H1 (cell line): ENCODE data around the gene CKB. TPM values are rescaled to one million over a fixed set of nuclear protein-coding genes. Genes with fewer than 3 reads are reported as not detected.

ENCODE experiments used
- CTCF ChIA-PET: fragments of 300-600 bp; sonication (Branson Sonifier 250); formaldehyde crosslinking; loops from one replicate; lab custom pipeline; 2021; ENCODE audit not compliant: partially characterized antibody; lab: Charles Lee
- POLR2A ChIA-PET: fragments of 300-600 bp; sonication (Branson Sonifier 250); formaldehyde crosslinking; loops from one replicate; lab custom pipeline; 2021; ENCODE audit warnings: inconsistent platforms; ENCODE audit not compliant: partially characterized antibody; lab: Charles Lee
- DNase-seq, 2 experiments: peaks; one replicate each; pipeline versions ENCODE4 v3.0.0 to v3.0.0-alpha.2; 2010 to 2022; ENCODE audit warnings: low spot score in 2 of 2, low read depth in 1 of 2, mixed read lengths in 1 of 2
- FAIRE-seq: peaks from 2 replicates; lab custom pipeline; 2011; peaks lifted over from hg19 to GRCh38; lab: Jason Lieb, UNC
- H2AFZ ChIP-seq: 2 replicates; pipeline ENCODE4 v1.8.1; 2012; ENCODE audit warnings: low read length, inconsistent platforms
- H2AK5ac ChIP-seq: 2 replicates; pipeline ENCODE4 v1.6.1; 2013; ENCODE audit warnings: low read depth, low read length
- H2BK120ac ChIP-seq: replicated peaks from 2 replicates; pipeline ENCODE3; 2013; ENCODE audit warnings: low read depth, low read length, inconsistent platforms
- H2BK12ac ChIP-seq: 2 replicates; pipeline ENCODE4 v1.6.1; 2013; ENCODE audit warnings: low read depth, low read length
- H2BK15ac ChIP-seq: 2 replicates; pipeline ENCODE4 v1.6.1; 2013; ENCODE audit warnings: low read length
- H2BK20ac ChIP-seq: 2 replicates; pipeline ENCODE4 v1.6.1; 2013; ENCODE audit warnings: low read length
- H2BK5ac ChIP-seq: 2 replicates; pipeline ENCODE4 v1.6.1; 2013; ENCODE audit warnings: low read depth, low read length
- H3K14ac ChIP-seq: 2 replicates; pipeline ENCODE4 v1.6.1; 2013; ENCODE audit warnings: inconsistent platforms; ENCODE audit not compliant: insufficient read length
- H3K18ac ChIP-seq: 2 replicates; pipeline ENCODE4 v1.6.1; 2013; ENCODE audit warnings: low read length; ENCODE audit errors: extremely low read depth
- H3K23ac ChIP-seq: 2 replicates; pipeline ENCODE4 v1.6.1; 2013; ENCODE audit warnings: inconsistent platforms; ENCODE audit not compliant: insufficient read length
- H3K23me2 ChIP-seq: 2 replicates; pipeline ENCODE4 v1.6.1; 2013; ENCODE audit warnings: low read depth, low read length
- H3K27ac ChIP-seq: 2 replicates; pipeline ENCODE4 v1.6.1; 2011; ENCODE audit warnings: low read depth, low read length, inconsistent platforms
- H3K27me3 ChIP-seq, 4 experiments: replicated peaks in 1 of 4; 1 replicate in 1 of 4; 2 replicates in 3 of 4; pipeline versions ENCODE4 v1.6.1 to v1.8.1; 2011 to 2013; ENCODE audit warnings: low read length in 3 of 4, mild to moderate bottlenecking in 3 of 4, inconsistent platforms in 2 of 4, mixed read lengths in 2 of 4, moderate library complexity in 1 of 4; ENCODE audit not compliant: control insufficient read depth in 3 of 4, insufficient read depth in 3 of 4; ENCODE audit errors: extremely low read depth in 1 of 4
- H3K36me3 ChIP-seq, 4 experiments: 2 replicates each; pipeline versions ENCODE4 v1.6.1 to v1.8.1; 2011 to 2013; ENCODE audit warnings: mild to moderate bottlenecking in 4 of 4, low read length in 3 of 4, moderate library complexity in 2 of 4, control low read depth in 1 of 4, inconsistent platforms in 1 of 4; ENCODE audit not compliant: insufficient read depth in 4 of 4, control insufficient read depth in 2 of 4
- H3K4ac ChIP-seq: replicated peaks from 2 replicates; pipeline ENCODE3; 2013; ENCODE audit warnings: low read length, low read depth, mixed read lengths, inconsistent platforms; ENCODE audit not compliant: insufficient read length
- H3K4me1 ChIP-seq, 4 experiments: replicated peaks in 1 of 4; 1 replicate in 1 of 4; 2 replicates in 3 of 4; pipeline versions ENCODE4 v1.6.1 to v1.8.1; 2011 to 2013; ENCODE audit warnings: low read length in 3 of 4, inconsistent platforms in 2 of 4, mixed read lengths in 1 of 4; ENCODE audit not compliant: insufficient read depth in 4 of 4, control insufficient read depth in 3 of 4
- H3K4me2 ChIP-seq, 2 experiments: 2 replicates each; pipeline versions ENCODE4 v1.6.1 to v1.8.1; 2011 to 2013; ENCODE audit warnings: low read depth in 2 of 2, low read length in 2 of 2, control low read depth in 1 of 2, inconsistent platforms in 1 of 2, mild to moderate bottlenecking in 1 of 2; ENCODE audit not compliant: insufficient read depth in 1 of 2
- H3K4me3 ChIP-seq, 4 experiments: fragments of 200-600, 300-600 bp in 1 of 4; sonication (generic), shearing (Covaris generic), sonication (Bioruptor Twin) in 1 of 4; 2 replicates each; pipeline versions ENCODE4 v1.5.1 to v1.8.1; 2011 to 2016; ENCODE audit warnings: low read length in 4 of 4, low read depth in 3 of 4, control low read depth in 2 of 4, inconsistent platforms in 2 of 4, mild to moderate bottlenecking in 2 of 4, mixed read lengths in 1 of 4, moderate library complexity in 1 of 4; ENCODE audit not compliant: insufficient read depth in 2 of 4; ENCODE audit errors: extremely low read depth in 1 of 4
- H3K56ac ChIP-seq: replicated peaks from 2 replicates; pipeline ENCODE3; 2013; ENCODE audit warnings: low read depth, mild to moderate bottlenecking, mixed read lengths, low read length, inconsistent platforms; ENCODE audit not compliant: insufficient read length
- H3K79me1 ChIP-seq: 2 replicates; pipeline ENCODE4 v1.6.1; 2013; ENCODE audit warnings: low read depth, low read length, control low read depth
- H3K79me2 ChIP-seq, 2 experiments: 2 replicates each; pipeline versions ENCODE4 v1.6.1 to v1.8.1; 2012 to 2013; ENCODE audit warnings: low read length in 2 of 2, mild to moderate bottlenecking in 2 of 2, inconsistent platforms in 1 of 2; ENCODE audit not compliant: insufficient read depth in 2 of 2, control insufficient read depth in 1 of 2
- H3K9ac ChIP-seq, 4 experiments: replicated peaks in 1 of 4; 1 replicate in 1 of 4; 2 replicates in 3 of 4; pipeline versions ENCODE4 v1.6.1 to v1.8.1; 2011 to 2013; ENCODE audit warnings: low read depth in 3 of 4, low read length in 3 of 4, control low read depth in 2 of 4, mild to moderate bottlenecking in 2 of 4, moderate library complexity in 2 of 4, inconsistent platforms in 1 of 4; ENCODE audit errors: extremely low read depth in 1 of 4
- H3K9me3 ChIP-seq, 2 experiments: 2 replicates each; pipeline versions ENCODE4 v1.6.1 to v1.8.1; 2012 to 2013; ENCODE audit warnings: mild to moderate bottlenecking in 2 of 2, moderate library complexity in 2 of 2, control low read depth in 1 of 2, inconsistent platforms in 1 of 2, low read depth in 1 of 2, low read length in 1 of 2, mixed read lengths in 1 of 2; ENCODE audit not compliant: insufficient read depth in 2 of 2
- H4K20me1 ChIP-seq, 2 experiments: replicated peaks in 1 of 2; 2 replicates each; pipeline versions ENCODE3 to v1.8.1; 2011 to 2013; ENCODE audit warnings: inconsistent platforms in 2 of 2, low read length in 2 of 2, mild to moderate bottlenecking in 1 of 2; ENCODE audit not compliant: insufficient read depth in 2 of 2, control insufficient read depth in 1 of 2
- H4K5ac ChIP-seq: 2 replicates; pipeline ENCODE4 v1.6.1; 2013; ENCODE audit warnings: low read length, low read depth, mixed read lengths, inconsistent platforms; ENCODE audit not compliant: insufficient read length
- H4K8ac ChIP-seq: 2 replicates; pipeline ENCODE4 v1.8.0; 2013; ENCODE audit warnings: mild to moderate bottlenecking, moderate library complexity, low read length, inconsistent platforms; ENCODE audit not compliant: insufficient read depth; ENCODE audit errors: extremely low read depth
- H4K91ac ChIP-seq: replicated peaks from 2 replicates; pipeline ENCODE3; 2013; ENCODE audit warnings: low read length, mixed read lengths, inconsistent platforms; ENCODE audit not compliant: insufficient read length
- NRF1 ChIP-seq: IDR thresholded peaks from 2 replicates; pipeline ENCODE4 v1.6.1; 2011; ENCODE audit warnings: mild to moderate bottlenecking, low read depth, low read length, improper control_type of control experiment
- WGBS, 2 experiments: shearing (Covaris generic) in 1 of 2; methylation state at CpG; one replicate each; pipeline versions ENCODE4 v1.1.6 to v1.1.7; 2013 to 2015; ENCODE audit warnings: low lambda C conversion rate in 2 of 2, mixed read lengths in 2 of 2, inconsistent platforms in 1 of 2, low coverage in 1 of 2, missing lambda C conversion rate in 1 of 2; ENCODE audit not compliant: insufficient replicate concordance in 2 of 2, insufficient coverage in 1 of 2, insufficient read length in 1 of 2; ENCODE audit errors: extremely low coverage in 1 of 2, missing lambda C conversion rate in 1 of 2; 5-methylcytosine and 5-hydroxymethylcytosine counted together
- polyA plus RNA-seq, 7 experiments: library from polyadenylated mRNA; depleted of rRNA in 3 of 7; stranded (reverse) in 5 of 7; unstranded in 2 of 7; fragments of >200 nt in 5 of 7; fragments of 200-250 nt in 2 of 7; gene quantifications; 1 replicate in 5 of 7; 2 replicates in 1 of 7; 4 replicates in 1 of 7; pipeline versions ENCODE4 v1.2.1 to v1.2.3, GENCODE V29; 2011 to 2013; ENCODE audit warnings: missing spikeins in 2 of 7, mixed read lengths in 2 of 7
- total RNA-seq: library from RNA; stranded (reverse); fragmentation: NEBNext Ultra II Directional; extraction: Animal tissue kit (Norgen Biotek cat#: 25700); gene quantifications from 2 replicates; pipeline ENCODE4 v1.2.1, GENCODE V29; 2021
- TF ChIP-seq, protein P1 (sequence below): IDR thresholded peaks from 2 replicates; pipeline ENCODE4 v1.6.1; 2012; ENCODE audit warnings: inconsistent platforms
- TF ChIP-seq, protein P2 (sequence below): IDR thresholded peaks from 2 replicates; pipeline ENCODE4 v1.6.1; 2012; ENCODE audit warnings: inconsistent platforms

CKB gene
- total and polyA plus RNA-seq, 2 of the 8 experiments (the other 6 are each of a cell fraction or from before 2014, with no cell fraction given), result 538 to 950 TPM

DNA sequence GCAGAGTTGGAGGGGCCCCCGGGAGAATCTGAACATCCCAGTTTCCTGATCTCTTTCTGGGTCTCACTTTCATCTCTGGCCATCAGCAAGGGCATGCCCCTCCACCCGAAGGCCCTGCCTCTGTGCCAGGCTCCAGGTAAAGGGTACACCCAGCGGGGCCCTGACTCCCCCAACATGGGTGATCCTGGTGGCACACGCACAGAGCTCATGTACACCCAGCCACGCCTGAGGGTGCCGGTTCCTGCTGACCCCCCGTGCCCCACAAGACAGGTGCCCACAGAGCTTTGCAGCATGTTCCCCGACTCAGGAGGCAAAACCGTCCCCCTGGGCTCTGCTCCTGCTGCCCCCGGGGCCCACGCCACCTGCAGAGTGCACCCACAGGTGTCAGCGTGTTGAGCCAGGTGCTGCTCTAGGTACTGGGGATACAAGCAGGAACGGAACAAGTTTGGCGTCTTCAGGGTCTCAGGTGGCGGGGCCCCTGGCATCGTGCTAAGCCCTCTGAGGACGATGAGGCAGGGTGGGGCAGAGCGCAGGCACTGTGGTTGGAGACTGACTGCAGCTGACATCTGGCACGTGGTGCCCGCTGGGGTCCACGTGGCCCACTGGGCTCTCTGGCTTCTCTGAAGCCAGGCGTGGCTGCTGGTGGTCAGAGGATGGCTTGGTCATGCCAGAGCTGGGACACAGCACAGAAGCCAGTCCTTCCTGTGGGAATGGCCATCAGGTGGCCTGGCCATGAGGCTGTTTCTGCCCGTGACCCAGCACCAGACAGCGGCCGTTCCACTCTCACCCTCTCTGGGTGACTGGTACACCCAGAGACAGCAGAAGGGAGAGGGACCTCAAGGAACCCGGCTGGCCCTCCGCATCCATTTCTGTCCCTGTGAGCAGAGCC, 26.1 kb upstream of the CKB start:
- H3K27ac ChIP-seq, result 0 out of 2 replicates have a peak overlapping the region, but pooled peaks have one; percentile 11
- POLR2A ChIA-PET, result interaction anchor here (0.9 to 29.8 kb wide), 6 partner anchors 9 to 38 kb away, joined by 3 to 844 read pairs (median 6); partner anchors contain the start of genes BAG5, CKB and COA8

More for the DNA sequence above, 26.1 kb upstream of the CKB start:
- DNase-seq (no peak), FAIRE-seq (no peak)
- Histone ChIP-seq H3K27me3 (no peaks in the 10 kb centered on the region), H4K8ac (peak overlapping the region; percentile 44; the same call in 1 of the 2 replicates), H3K23me2 (no peaks in the 10 kb centered on the region), H2BK5ac (peak overlapping the region; percentile 35; the same call in 1 of the 2 replicates), H3K4me3 (no peak overlapping the region), H3K14ac (no peak overlapping the region), H3K9ac (no peak overlapping the region), H2BK15ac (peak overlapping the region; percentile 95), H3K56ac (no peak overlapping the region), H3K9me3 (no peaks in the 10 kb centered on the region), H2BK12ac (no peak overlapping the region; the same call in 1 of the 2 replicates), H4K20me1 (peaks cover 0 to 4% of the 10 kb centered on the region in 2 experiments), H2AK5ac (no peak overlapping the region; the same call in 1 of the 2 replicates), H2BK20ac (no peak overlapping the region), H3K4me1 (peaks cover 0 to 8% (median 6%) of the 10 kb centered on the region in 4 experiments; a peak in 6 of 7 replicates), H3K79me1 (no peaks in the 10 kb centered on the region), H2BK120ac (no peak overlapping the region), H4K91ac (peak overlapping the region; percentile 15), H3K18ac (no peak overlapping the region), H3K4ac (no peak overlapping the region), H2AFZ (no peak overlapping the region), H3K79me2 (no peaks in the 10 kb centered on the region), H3K36me3 (no peaks in the 10 kb centered on the region), H3K4me2 (no peak overlapping the region), H3K23ac (no peak overlapping the region), H4K5ac (no peak overlapping the region)
- no peak for TF ChIP-seq NRF1
- TF ChIP-seq, protein P1, sequence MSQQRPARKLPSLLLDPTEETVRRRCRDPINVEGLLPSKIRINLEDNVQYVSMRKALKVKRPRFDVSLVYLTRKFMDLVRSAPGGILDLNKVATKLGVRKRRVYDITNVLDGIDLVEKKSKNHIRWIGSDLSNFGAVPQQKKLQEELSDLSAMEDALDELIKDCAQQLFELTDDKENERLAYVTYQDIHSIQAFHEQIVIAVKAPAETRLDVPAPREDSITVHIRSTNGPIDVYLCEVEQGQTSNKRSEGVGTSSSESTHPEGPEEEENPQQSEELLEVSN, result no peak
- TF ChIP-seq, protein P2, sequence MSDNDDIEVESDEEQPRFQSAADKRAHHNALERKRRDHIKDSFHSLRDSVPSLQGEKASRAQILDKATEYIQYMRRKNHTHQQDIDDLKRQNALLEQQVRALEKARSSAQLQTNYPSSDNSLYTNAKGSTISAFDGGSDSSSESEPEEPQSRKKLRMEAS, result no peak
- 92% methylated on average over 25 of the region's 27 CpGs; no CpG with 5 or more reads in 1 of the 2 experiments for WGBS, 2 experiments
- CTCF ChIA-PET, result interaction anchor here (1.0 to 28.8 kb wide), 9 partner anchors 8 to 306 kb away, joined by 3 to 921 read pairs (median 8); partner anchors contain the start of genes BAG5, CKB and TRMT61A
